Neural cell (in vitro differentiated cells): ENCODE results near the gene METTL14. TPM values are rescaled to one million over a fixed set of nuclear protein-coding genes. Genes with fewer than 3 reads are reported as not detected.

Experiments
- H2AFZ ChIP-seq: fragments of 200-600, 300-800 bp; sonication (generic), shearing (Covaris generic); 2 replicates; pipeline ENCODE4 v1.6.0; 2014; ENCODE audit warnings: low read depth, mild to moderate bottlenecking, antibody characterized with exemption, low read length, moderate library complexity
- H3F3A ChIP-seq: fragments of 200-600 bp; shearing (Covaris generic); 2 replicates; pipeline ENCODE4 v1.6.1; 2016; ENCODE audit warnings: mild to moderate bottlenecking, moderate library complexity, mixed read lengths, antibody characterized with exemption, low read length; ENCODE audit not compliant: insufficient read depth, poor library complexity, severe bottlenecking
- H3K27ac ChIP-seq: fragments of 200-600, 300-800 bp; sonication (generic), shearing (Covaris generic); 2 replicates; pipeline ENCODE4 v1.5.1; 2014; ENCODE audit warnings: mild to moderate bottlenecking, low read length, moderate library complexity
- H3K27me3 ChIP-seq: fragments of 300-800, 200-600 bp; sonication (generic), shearing (Covaris generic); 2 replicates; pipeline ENCODE4 v1.6.0; 2014; ENCODE audit warnings: mild to moderate bottlenecking, low read depth, low read length, moderate library complexity; ENCODE audit not compliant: insufficient read depth
- H3K36me3 ChIP-seq: fragments of 300-800, 200-600 bp; sonication (generic), shearing (Covaris generic); 2 replicates; pipeline ENCODE4 v1.5.1; 2014; ENCODE audit warnings: mild to moderate bottlenecking, antibody characterized with exemption, low read length, moderate library complexity; ENCODE audit not compliant: insufficient read depth
- H3K4me2 ChIP-seq: fragments of 300-800, 200-600 bp; sonication (generic), shearing (Covaris generic); 2 replicates; pipeline ENCODE4 v1.6.0; 2014; ENCODE audit warnings: mild to moderate bottlenecking, low read length
- H3K4me3 ChIP-seq: fragments of 300-800, 200-600 bp; sonication (generic), shearing (Covaris generic); 2 replicates; pipeline ENCODE4 v1.5.1; 2014; ENCODE audit warnings: mild to moderate bottlenecking, low read length, moderate library complexity
- H3K79me2 ChIP-seq: fragments of 200-600 bp; shearing (Covaris generic); replicated peaks from 2 replicates; pipeline ENCODE4 v1.6.0; 2014; ENCODE audit warnings: mild to moderate bottlenecking, low read length, moderate library complexity; ENCODE audit not compliant: insufficient read depth
- H3K9ac ChIP-seq: fragments of 300-800, 200-600 bp; sonication (generic), shearing (Covaris generic); 2 replicates; pipeline ENCODE4 v1.6.1; 2016; ENCODE audit warnings: mild to moderate bottlenecking, low read length, mixed read lengths
- H3K9me2 ChIP-seq: fragments of 200-600 bp; shearing (Covaris generic); 2 replicates; pipeline ENCODE4 v1.6.1; 2016; ENCODE audit warnings: mild to moderate bottlenecking, low read length, mixed read lengths; ENCODE audit not compliant: insufficient read depth
- H3K9me3 ChIP-seq: fragments of 200-600, 300-800 bp; sonication (generic), shearing (Covaris generic); 2 replicates; pipeline ENCODE4 v1.6.1; 2016; ENCODE audit warnings: mild to moderate bottlenecking, mixed run types, low read length, moderate library complexity, mixed read lengths
- H4K20me1 ChIP-seq: fragments of 200-600 bp; shearing (Covaris generic); 2 replicates; pipeline ENCODE4 v1.6.1; 2016; ENCODE audit warnings: mild to moderate bottlenecking, mixed run types; ENCODE audit not compliant: insufficient read depth
- EP300 ChIP-seq: fragments of 450-650 bp; conservative IDR thresholded peaks from 2 replicates; pipeline ENCODE4 v1.6.1; 2014; ENCODE audit warnings: antibody characterized with exemption, mild to moderate bottlenecking, moderate library complexity; ENCODE audit not compliant: poor library complexity, severe bottlenecking
- EZH2 ChIP-seq: fragments of 200-600, 300-800 bp; shearing (Covaris generic), sonication (generic); IDR thresholded peaks from 2 replicates; pipeline ENCODE4 v1.6.1; 2014; ENCODE audit warnings: antibody characterized with exemption, low read length, borderline replicate concordance, mild to moderate bottlenecking; ENCODE audit not compliant: insufficient read depth, poor library complexity, severe bottlenecking
- MXI1 ChIP-seq: fragments of 450-650 bp; conservative IDR thresholded peaks from 2 replicates; pipeline ENCODE4 v1.6.1; 2014; ENCODE audit warnings: antibody characterized with exemption, mild to moderate bottlenecking; ENCODE audit not compliant: poor library complexity, severe bottlenecking
- POLR2AphosphoS5 ChIP-seq: IDR thresholded peaks from 2 replicates; pipeline ENCODE4 v1.6.1; 2012
- RAD21 ChIP-seq: fragments of 450-650 bp; conservative IDR thresholded peaks from 2 replicates; pipeline ENCODE4 v1.6.1; 2014; ENCODE audit warnings: antibody characterized with exemption, mild to moderate bottlenecking, moderate library complexity
- REST ChIP-seq: IDR thresholded peaks from 2 replicates; pipeline ENCODE4 v1.6.1; 2012; ENCODE audit warnings: borderline replicate concordance
- SMC3 ChIP-seq: fragments of 450-650 bp; conservative IDR thresholded peaks from 2 replicates; pipeline ENCODE4 v1.6.1; 2014; ENCODE audit warnings: antibody characterized with exemption, mild to moderate bottlenecking, moderate library complexity; ENCODE audit not compliant: poor library complexity
- TAF1 ChIP-seq: IDR thresholded peaks from 2 replicates; pipeline ENCODE4 v1.6.1; 2012; ENCODE audit warnings: low read depth
- polyA plus RNA-seq: library from polyadenylated mRNA; depleted of rRNA; stranded (reverse); fragments of >200 nt; gene quantifications from 2 replicates; pipeline ENCODE4 v1.2.3, GENCODE V29; 2014
- TF ChIP-seq, protein P1 (sequence below): fragments of 450-650 bp; IDR thresholded peaks from 2 replicates; pipeline ENCODE4 v1.5.1; 2014; ENCODE audit warnings: antibody characterized with exemption, mild to moderate bottlenecking, moderate library complexity; ENCODE audit not compliant: poor library complexity, severe bottlenecking

The METTL14 gene
- polyA plus RNA-seq, 1 donor from 2014 or later: 18.8 TPM

DNA sequence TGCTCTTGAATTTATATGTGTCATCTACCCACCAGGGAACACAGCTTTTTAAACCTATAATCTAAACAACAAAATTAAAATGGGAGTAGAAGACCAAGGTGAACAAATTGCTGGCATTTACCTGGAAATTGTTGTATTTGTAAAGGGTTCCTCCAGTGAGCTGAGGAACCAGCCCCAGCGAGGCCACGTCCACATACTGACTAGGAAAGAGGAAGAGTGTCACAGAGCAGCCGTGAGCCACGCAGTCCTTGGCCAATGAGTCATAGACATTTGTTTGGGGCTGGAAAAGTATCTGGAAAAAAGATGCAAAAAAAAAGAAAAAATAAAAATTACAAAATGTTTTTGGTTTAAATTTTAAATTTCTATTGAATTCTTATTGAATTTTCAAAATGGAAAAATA, 58.7 kb downstream of the METTL14 start (continued):
- no peak for TF ChIP-seq EP300
- TF ChIP-seq TAF1: no peak
- no peak for TF ChIP-seq POLR2AphosphoS5

DNA sequence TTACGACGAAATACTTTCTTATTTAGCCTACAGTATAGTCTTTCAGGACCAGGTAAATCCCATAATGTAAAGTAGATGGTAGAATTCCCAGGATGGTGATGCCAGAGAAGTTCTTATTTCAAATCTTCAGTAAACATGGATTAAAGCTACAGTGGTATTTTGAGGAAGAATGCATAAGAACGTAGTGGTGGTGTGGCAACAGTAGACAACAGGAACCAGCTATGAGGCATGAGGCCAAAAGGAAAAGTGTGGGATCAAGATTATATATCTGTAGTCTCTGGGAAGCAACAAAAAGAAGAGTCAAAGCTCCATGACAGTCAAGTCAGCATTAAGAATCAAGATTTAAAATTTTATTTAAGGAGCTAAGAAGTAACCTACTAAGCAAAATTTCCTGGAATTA, 60.2 kb downstream of the METTL14 start:
- no peak overlapping the region for H3K27ac ChIP-seq
- no peaks in the 10 kb centered on the region for H3K9me3 ChIP-seq
- H3K9ac ChIP-seq: no peak overlapping the region
- H3K9me2 ChIP-seq: no peaks in the 10 kb centered on the region
- H3K27me3 ChIP-seq: no peaks in the 10 kb centered on the region
- no peaks in the 10 kb centered on the region for H4K20me1 ChIP-seq
- H3F3A ChIP-seq: no peaks in the 10 kb centered on the region
- no peak overlapping the region for H3K4me3 ChIP-seq
- no peak for TF ChIP-seq REST
- TF ChIP-seq POLR2AphosphoS5: no peak
- TF ChIP-seq SMC3: no peak
- TF ChIP-seq RAD21: no peak
- TF ChIP-seq MXI1: no peak
- no peak for TF ChIP-seq EZH2
- TF ChIP-seq, protein P1, sequence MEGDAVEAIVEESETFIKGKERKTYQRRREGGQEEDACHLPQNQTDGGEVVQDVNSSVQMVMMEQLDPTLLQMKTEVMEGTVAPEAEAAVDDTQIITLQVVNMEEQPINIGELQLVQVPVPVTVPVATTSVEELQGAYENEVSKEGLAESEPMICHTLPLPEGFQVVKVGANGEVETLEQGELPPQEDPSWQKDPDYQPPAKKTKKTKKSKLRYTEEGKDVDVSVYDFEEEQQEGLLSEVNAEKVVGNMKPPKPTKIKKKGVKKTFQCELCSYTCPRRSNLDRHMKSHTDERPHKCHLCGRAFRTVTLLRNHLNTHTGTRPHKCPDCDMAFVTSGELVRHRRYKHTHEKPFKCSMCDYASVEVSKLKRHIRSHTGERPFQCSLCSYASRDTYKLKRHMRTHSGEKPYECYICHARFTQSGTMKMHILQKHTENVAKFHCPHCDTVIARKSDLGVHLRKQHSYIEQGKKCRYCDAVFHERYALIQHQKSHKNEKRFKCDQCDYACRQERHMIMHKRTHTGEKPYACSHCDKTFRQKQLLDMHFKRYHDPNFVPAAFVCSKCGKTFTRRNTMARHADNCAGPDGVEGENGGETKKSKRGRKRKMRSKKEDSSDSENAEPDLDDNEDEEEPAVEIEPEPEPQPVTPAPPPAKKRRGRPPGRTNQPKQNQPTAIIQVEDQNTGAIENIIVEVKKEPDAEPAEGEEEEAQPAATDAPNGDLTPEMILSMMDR: no peak
- no peak for TF ChIP-seq TAF1
- TF ChIP-seq EP300: no peak
- no peaks in the 10 kb centered on the region for H3K36me3 ChIP-seq
- no peaks in the 10 kb centered on the region for H3K79me2 ChIP-seq
- H2AFZ ChIP-seq: no peak overlapping the region
- H3K4me2 ChIP-seq: no peak overlapping the region

DNA sequence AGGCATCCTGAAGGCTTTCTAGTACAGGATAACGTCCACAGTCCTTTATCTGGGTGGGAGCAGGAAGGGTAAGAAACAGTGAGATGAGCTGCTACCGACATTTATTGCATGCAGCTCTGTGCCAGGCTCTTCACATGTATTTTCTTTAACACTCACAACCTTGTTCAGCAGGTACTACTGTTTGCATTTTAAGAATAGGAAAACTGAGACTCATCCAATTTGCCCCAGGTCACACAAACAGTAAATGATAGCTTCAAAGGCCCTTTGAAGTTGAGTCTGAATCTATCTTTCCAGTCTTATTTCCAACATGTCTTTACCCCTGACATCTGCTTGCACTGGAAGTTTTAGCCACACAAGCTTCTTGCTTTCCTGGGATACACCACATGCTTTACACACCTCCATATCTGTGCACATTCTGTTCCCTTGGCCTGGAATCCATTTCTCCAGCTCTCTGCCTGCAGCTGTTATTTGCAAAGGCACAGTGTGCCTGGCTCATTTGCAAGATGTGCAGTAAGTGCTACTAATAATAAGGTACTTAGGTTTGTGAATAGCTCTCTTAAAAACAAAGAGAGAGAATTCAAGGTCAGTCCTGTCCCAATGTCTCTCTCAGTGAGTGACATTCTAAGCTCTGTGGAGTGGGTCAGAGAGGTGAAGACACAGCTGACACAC, 61.2 kb downstream of the METTL14 start:
- H3K9ac ChIP-seq: no peak overlapping the region
- no peaks in the 10 kb centered on the region for H3K36me3 ChIP-seq
- H3K9me2 ChIP-seq: no peaks in the 10 kb centered on the region
- no peak overlapping the region for H2AFZ ChIP-seq
- TF ChIP-seq POLR2AphosphoS5 (no peak), EP300 (no peak), REST (no peak), TAF1 (no peak)
- TF ChIP-seq, protein P1: no peak
- no peaks in the 10 kb centered on the region for H3F3A ChIP-seq
- no peak overlapping the region for H3K27ac ChIP-seq
- no peaks in the 10 kb centered on the region for H3K9me3 ChIP-seq
- H3K4me2 ChIP-seq: no peak overlapping the region
- H3K27me3 ChIP-seq: no peaks in the 10 kb centered on the region
- H3K79me2 ChIP-seq: no peaks in the 10 kb centered on the region
- no peak overlapping the region for H3K4me3 ChIP-seq
- H4K20me1 ChIP-seq: no peaks in the 10 kb centered on the region
